22Rv1 (cell line): Measurements from ENCODE around the gene ANKAR.
A peak's percentile ranks its signal among the peaks of the same experiment; 100 is the strongest.

Experiments
- H3K27ac ChIP-seq: fragments of 450-650 bp; 2 replicates; pipeline ENCODE4 v1.5.1; 2017
- CTCF ChIP-seq: fragments of 450-650 bp; IDR thresholded peaks from 2 replicates; pipeline ENCODE4 v1.5.1; 2017; ENCODE audit warnings: mild to moderate bottlenecking
- ZFX ChIP-seq: fragments of 450-650 bp; IDR thresholded peaks from 2 replicates; pipeline ENCODE4 v1.6.1; 2017; ENCODE audit warnings: antibody characterized with exemption, borderline replicate concordance

ANKAR gene

GRCh38 chr2:189631849-189632248, 42.6 kb upstream of the ANKAR start:
- no peak for TF ChIP-seq CTCF
- TF ChIP-seq ZFX = no peak
- H3K27ac ChIP-seq = no peak overlapping the region

DNA sequence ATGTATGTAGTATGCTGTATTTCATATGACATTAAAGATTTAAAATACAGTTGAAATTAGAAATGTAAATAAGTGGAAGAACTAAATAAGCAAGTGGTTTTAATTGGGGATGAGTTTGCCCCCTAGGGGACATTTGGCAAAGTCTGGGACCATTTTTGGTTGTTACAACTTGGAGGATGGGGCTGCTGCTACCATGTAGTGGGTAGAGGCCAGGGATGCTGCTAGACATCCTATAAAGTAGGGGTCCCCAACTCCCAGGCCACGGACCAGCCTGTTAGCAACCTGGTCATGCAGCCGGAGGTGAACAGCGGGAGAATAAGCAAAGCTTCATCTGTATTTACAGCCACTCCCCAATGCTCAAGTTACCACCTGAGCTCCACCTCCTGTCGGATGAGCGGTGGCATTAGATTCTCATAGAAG, 41.1 kb upstream of the ANKAR start:
- H3K27ac ChIP-seq = no peak overlapping the region
- TF ChIP-seq CTCF (peak; percentile 74), ZFX (no peak)

DNA sequence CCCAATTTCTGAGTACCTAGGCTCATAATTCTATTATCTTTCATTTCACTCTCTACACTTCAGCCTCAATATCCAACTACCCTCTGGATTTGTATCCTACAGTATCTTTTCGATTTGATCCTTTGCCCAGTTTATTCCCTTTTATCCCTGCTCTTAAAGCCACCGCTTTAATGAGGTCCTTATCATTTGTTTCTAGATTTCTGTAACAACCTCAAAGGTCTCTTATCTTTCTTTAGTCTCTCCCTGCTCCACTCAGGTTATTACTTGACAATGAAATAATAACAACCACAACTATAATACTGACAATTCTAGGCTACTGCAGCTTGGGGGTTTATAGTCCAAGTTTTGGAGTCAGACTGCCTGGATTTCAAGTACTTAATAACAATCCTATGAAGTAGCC, 39.1 kb upstream of the ANKAR start:
- H3K27ac ChIP-seq = no peak overlapping the region
- TF ChIP-seq ZFX = no peak

DNA sequence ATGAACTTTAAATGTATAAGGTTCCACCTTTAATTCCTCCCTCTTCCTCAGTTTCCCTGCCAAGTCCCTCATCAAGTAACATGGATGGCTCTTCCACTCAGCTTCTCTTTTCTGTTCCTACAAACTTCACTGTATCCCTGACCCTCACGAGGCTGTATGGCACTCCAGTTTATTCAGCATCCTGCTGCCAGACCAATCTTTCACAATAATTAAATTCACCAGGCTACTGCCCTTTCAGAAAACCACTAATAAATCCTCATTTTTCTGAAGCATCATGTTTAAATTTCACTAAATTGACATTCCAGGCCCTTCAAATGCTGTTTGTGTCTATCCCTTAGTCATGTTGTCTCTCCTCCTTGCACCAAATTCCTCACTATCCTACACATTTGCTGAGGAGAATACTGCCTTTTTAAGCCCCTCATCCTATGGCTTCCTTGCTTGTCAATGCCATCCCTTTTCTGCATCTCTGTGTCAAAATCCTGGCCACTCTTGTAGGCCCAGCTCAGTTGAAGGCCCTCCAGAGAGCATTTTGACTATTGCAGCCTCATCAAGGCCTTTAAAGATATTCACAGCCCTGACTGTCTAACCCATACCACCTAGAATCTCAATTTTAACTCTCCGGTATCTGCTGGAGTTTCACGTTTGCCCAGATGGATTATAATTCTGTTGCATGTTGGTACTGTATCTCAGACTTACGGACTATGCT, 36.0 kb upstream of the ANKAR start:
- no peak for TF ChIP-seq ZFX
- TF ChIP-seq CTCF = no peak
- no peak overlapping the region for H3K27ac ChIP-seq

- no peak overlapping the region for H3K27ac ChIP-seq
- TF ChIP-seq CTCF (no peak), ZFX (no peak)
These were observed 35.4 kb upstream of the ANKAR start for GRCh38 chr2:189639007-189639609.

DNA sequence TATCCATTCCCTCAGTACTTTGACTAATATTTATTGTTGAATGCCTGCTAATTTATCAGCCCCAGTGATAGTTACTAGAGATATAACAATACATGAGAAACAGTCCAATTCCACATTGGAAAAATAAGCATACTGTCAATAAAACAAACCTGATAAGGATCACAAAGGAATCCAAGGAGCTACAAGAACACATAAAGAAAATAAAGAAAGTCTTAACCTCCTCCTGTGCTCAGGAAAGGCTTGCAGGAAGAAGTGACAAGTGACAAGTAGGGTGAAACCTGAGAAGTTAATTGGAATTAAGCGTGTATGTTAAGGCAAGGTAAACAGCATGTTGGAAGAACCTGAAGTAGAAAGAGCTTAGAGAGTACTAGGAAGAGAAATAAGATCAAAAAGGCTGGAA, 33.5 kb upstream of the ANKAR start:
- peak overlapping the region; percentile 37; the same call in 1 of the 2 replicates for H3K27ac ChIP-seq
- TF ChIP-seq CTCF = no peak
- no peak for TF ChIP-seq ZFX

DNA sequence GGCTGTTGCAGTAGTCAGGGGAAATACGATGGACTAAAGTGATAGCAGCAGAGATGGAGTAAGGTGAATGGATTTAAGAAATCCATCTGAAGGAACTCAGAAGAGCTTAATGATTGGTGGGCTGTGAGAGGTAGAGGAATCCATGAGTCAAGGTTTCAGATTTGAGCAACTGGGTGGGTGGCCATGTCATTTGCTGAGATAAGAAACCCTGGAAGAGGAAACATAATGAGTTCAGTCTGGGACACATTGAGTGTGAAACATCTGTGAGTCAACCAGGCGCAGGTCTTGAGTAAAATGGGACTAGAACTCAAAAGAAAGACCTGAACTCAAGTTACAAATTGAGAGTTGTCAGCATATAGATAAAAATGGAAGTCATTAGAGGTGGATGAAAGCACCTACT, 32.9 kb upstream of the ANKAR start:
- TF ChIP-seq CTCF = no peak
- no peak for TF ChIP-seq ZFX
- peak overlapping the region; percentile 37; the same call in 1 of the 2 replicates for H3K27ac ChIP-seq
